Stimulated activated CD8-positive, alpha-beta memory T cell treated with anti-CD3 and anti-CD28 coated beads, Interleukin-7, amount 100 ng/mL, for 24 hours (primary cell): ENCODE results near the gene ROR2.

Source experiments
- DNase-seq: peaks from one replicate; pipeline ENCODE4 v3.0.0-alpha.2; 2020; ENCODE audit warnings: low read depth

ROR2 gene

DNA sequence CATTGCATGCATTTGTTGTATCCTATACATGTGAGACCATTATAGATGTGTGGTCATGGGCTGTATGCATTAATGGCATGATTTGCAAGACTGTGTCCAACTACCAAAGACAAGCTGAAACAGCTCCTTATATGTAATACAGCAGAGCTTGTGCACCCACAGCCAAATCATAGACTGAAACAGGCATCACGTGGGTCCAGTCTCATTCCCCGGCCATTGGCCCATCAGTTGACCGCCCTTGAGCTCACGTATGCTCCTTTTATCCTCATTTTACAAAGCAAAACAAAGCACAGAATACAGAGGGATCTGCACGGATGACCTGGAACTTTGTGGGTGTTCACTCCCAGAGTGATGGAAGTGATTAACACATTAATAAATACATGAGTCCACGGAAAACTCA, 109.1 kb downstream of the ROR2 start:
- no peak for DNase-seq

DNA sequence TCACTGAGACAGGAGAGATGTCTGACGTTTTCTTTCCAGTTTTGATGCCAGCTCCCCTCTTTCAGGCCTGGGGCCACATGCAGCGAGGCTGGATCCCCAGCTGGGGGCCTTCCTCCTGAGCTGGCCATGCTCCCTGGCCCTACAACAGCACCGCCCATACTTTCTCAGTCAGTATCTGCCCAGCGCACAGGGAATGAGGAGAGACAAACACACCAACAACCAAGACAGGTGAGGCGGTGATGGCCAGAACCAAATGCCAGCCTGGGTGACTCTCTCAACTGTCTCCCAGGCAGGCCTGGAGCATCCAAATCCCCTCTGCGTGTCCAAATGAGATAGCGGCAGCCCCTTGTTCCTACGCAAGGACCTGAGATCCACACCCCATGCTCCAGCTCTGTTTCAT, 109.6 kb downstream of the ROR2 start:
- DNase-seq: no peak

DNA sequence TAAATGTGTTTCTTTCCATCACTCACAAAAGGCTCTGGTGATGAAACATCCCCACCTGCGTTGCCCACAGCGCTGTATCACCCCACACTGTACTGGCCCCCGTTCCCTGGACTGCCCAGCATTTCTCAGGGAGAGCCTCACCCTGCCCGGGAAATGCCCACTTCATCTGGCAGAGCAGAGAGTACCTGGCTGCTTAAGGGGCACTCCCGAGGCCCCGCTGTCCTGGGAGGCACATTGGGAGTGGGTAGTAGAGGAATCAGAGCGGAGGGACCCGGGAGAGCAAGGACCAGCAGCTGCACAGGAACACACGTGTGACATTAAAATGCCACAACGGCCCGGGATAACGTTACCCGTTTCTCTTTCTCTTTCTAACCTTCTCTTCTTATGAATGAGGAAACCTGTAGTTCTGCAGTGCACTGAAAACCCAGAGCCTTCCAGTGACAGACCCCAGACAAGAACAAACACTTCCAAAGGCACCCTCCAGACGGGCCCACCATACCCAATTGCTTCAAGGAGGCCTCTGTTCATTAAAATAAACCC, 110.0 kb downstream of the ROR2 start:
- DNase-seq: no peak

DNA sequence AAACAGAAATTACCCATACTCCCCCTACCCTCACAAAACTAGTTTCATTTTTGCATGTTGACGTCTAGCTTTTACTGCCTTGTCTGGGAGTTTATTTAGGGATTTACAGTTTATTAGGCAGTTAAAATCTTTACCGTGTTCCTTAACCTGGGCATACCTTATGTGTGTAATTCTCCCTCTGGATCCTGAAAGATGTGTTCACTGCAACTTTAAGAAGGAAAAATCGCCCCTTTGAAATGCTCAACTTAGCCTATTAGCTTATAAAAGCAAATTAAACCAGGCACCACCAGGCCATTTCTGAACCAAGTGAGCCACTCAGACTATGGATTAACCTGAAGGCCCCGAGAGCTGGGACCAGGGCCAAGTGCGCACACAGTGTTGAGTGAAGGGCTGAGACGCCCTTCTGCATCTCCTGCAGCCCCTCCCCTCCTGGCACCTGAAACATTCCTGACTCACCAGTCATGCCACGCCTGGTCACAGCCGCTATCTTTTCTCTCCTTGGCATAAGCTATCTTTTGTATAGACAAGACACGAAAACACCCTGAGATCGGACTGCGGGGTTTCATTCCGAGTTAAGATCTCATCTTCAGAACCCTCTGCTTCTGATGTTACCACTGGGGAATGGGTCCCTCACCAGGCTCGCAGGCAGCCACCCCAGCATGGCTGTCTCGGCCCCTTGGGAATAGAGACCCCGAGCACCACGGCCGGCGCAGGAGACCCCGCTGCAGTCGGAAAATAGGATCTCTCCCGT, 111.9 kb downstream of the ROR2 start:
- DNase-seq: no peak

DNA sequence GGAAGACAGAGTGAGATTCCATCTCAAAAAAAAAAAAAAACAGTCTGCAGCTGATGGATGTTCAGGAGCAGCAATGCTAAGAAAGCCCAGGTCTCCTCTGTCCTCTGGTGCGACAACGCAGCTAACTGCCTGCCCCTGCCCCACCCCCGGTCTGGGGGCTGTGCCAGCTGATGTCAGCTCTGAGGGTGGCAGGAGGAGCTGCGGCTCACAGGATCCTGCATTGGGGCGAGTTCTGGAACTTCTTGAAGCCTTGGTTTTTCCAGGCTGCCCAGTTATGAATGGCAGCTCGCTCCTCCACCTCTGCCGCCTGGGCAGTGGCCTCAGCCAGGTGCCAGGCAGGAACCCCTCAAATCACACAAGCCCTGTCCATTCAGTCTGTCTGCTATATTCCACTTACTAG, 113.5 kb downstream of the ROR2 start:
- no peak for DNase-seq

DNA sequence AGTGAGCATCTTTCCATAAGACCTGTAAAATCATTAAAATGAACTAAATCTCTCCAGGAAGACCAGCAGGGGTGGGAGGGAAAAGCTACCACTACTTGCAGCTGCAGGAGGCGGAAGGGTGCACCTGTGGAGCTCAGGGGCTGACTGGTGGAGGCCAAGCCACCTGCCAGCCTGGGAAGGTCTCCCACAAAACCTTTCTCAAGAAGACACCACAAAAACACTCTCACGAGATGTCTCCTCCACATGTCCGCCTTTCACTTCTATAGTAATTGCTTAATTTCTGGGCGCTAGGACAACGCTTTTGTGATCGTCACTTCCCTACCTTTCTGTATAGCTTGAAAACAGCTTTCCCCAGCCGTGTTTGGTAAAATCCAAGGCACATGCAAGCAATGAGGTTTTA, 114.4 kb downstream of the ROR2 start:
- DNase-seq: no peak

DNA sequence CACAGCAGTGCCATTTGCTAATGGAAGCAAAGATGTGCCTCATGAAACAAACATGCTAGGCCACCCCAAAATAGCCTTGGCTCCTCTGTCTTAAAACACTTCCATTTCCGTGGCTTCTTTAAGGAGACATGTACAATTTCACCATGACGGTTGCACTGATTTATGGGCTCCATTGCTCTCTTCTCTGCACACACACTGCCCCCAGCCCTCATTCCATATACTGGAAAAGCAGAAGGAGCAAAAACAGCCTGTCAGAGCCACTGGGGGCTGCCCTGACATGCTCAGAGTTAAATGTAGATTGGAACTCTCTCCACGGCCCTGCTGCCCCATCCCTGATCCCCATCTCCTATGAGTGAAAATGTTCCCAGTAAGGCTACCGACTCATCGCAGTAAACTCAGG, 114.8 kb downstream of the ROR2 start:
- no peak for DNase-seq

DNA sequence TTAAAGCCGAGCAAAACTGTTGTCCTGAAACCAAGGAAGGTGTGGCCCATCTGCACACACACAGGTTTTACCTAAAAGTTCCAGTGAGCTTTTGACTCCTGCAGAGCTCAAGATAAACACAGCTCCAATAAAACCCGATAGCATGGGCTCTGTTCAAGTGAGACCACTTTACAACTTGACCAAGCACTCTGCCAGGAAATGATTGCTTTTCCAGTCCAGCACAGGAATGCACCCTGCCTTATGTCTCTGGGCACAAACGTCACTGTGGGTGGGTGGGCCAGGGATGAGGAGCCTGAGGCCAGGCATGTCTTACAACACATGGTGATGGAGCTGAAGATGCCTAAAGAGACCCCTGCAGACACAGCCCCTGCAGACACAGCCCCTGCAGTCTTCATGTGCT, 115.3 kb downstream of the ROR2 start:
- DNase-seq: no peak

DNA sequence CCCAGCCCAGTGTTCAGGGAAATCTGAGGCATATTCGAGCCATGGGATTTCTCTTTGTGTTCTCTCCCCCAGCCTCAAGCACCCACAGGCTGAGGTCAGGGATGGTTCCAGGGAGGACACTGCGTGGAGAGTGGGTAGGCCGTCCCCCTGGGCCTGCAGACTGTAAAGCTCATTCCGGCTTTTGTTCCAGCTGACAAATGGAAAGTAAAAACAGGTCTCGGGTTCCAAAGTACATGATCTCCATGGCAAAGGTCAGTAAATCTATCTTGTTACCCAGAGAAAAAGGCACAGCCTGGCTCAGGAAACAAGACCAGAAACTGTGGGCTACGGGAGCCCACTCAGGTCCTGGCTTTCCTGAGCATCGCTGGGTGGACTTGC, 116.2 kb downstream of the ROR2 start:
- no peak for DNase-seq

DNA sequence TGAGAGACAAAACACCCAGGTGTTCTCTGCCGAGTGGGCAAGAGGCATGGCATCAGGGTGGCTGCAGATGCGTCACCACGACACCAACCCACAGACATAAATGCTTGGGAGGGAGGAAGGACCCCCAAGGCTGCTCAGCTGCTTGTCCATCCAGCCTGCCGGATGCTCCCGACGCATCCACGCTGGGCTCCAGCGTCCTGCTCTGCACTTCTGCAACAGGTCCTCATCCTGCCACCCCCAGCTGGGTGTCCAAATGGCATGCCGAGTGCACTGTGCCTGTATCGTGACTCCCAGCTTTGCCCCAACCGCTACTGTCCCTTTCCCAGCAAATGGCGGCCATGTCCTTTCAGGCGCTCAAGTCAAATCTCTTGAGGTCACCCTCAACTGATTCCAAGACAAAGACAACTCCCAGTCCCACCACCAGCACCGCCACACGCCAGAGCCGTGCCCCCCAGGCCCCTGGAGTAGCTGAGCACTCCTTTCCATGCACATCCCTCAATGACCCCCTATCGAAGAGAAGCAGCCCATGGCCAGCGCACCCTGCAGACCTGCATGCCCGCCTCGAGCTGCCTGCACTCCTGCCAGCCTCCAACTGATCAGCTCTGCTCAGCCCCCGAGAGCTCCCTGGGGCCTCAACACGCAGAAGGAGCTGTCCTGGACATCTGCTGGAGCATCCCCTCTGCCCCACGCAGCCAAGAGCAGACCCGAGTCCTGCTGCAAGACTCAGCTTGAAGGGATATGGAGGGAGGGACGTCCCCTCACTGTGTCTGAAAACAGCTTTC, 116.7 kb downstream of the ROR2 start:
- DNase-seq: no peak

DNA sequence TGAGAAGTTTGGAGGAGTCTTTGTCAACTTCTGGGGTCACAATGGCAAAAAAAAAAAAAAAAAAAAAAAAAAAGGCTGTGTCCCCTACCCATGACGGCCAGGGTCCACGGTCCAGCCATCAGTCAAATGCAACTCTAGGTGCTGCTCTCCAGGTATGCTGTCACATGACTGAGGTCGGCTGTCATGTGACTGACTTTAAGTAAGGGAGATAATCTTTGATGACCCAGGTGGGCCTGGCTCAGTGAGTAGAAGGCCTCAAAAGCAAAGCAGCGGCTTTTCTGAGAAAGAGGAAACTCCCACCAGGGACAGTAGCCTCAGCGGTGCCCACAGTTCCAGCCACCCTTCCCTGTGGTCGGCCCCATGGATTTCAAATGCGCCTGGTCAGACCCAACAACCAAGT, 117.7 kb downstream of the ROR2 start:
- DNase-seq: no peak

DNA sequence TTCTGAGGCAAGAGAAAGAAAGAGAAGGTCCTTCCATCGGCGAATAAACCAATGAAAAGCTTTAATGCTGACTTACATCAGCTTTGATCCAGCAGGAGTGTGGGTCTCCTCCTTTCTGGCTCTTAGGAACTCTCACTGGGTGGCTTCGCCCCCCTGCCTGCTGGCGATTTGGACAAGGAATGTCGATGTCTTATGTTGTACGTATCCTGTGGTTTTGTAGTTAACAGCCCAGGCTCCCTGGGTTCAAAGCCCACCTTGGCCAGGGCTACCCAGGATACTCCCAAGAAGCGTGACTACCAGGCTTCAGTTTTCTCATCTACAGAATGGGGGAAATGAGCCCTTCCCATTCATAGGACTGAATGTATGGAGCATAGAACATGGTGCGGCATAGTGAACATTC, 124.2 kb downstream of the ROR2 start:
- no peak for DNase-seq

DNA sequence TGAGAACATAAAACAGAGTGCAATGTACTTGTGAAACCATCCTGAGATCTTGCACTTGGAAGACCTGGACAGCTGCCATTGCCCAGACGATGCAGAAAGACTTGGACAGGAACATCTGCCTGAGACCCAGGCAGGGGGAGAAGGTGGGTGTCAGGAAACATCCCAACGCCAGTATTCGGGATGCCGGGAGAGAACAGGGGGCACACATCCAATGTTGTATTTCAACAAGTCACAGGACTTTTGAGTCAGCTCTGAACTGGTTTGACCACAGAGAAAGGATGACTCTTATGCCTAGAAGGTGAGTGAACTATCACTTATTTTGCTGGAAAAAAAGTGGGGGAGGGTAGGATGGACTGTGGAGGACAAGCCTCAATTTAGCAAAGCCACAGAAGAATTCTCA, 124.6 kb downstream of the ROR2 start:
- DNase-seq: no peak

DNA sequence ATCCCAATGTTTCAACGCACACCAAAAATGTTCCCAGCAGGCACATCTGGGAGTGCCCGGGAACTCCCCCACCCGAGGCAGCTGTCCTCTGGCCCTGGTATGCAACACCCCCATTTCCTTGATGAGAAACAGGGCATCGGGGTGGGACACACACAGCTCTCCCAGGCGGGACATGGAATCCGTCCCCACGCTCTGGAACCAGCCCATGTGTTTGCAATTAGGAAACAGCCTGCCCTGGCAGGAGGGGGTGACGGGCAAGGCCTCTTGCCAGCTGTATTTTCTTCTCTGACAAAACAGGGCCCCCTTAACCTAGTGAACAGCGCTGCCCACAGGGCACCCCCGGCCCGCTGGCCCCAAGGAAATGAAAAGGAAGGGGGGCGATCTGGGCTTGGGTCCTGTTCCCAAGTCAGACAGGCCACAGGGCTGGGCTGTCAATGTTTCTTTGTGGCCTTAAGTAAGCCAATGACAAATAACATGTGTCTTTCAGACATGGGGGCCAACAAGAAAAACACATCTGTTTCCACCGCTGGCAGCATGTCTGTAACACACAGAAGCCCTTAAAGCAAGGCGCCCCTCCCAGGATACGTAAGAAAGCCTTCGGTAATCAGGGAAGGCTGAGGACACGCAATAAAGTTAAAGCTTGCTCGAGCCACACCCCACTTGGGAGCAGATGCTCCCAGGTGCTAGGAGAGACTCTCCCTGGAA, 125.3 kb downstream of the ROR2 start:
- no peak for DNase-seq

DNA sequence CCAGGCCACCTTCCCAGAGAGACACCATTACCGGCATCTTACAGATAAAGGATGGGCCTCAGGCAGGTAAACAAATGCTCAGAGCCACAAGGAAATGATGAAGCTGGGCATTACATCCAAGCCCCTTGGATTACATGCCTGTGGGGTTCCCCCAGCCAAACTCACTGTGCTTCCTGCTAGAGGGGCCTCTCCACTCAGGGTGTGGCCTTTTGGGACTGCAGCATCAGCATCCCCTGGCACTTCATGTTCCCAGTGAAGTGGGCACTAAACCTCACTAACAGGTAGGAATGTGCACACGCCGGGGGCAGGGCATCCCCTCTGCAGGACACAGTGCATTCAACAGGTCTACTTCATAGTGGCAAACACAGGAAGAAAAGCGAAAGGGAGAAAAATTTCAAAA, 125.9 kb downstream of the ROR2 start:
- no peak for DNase-seq

DNA sequence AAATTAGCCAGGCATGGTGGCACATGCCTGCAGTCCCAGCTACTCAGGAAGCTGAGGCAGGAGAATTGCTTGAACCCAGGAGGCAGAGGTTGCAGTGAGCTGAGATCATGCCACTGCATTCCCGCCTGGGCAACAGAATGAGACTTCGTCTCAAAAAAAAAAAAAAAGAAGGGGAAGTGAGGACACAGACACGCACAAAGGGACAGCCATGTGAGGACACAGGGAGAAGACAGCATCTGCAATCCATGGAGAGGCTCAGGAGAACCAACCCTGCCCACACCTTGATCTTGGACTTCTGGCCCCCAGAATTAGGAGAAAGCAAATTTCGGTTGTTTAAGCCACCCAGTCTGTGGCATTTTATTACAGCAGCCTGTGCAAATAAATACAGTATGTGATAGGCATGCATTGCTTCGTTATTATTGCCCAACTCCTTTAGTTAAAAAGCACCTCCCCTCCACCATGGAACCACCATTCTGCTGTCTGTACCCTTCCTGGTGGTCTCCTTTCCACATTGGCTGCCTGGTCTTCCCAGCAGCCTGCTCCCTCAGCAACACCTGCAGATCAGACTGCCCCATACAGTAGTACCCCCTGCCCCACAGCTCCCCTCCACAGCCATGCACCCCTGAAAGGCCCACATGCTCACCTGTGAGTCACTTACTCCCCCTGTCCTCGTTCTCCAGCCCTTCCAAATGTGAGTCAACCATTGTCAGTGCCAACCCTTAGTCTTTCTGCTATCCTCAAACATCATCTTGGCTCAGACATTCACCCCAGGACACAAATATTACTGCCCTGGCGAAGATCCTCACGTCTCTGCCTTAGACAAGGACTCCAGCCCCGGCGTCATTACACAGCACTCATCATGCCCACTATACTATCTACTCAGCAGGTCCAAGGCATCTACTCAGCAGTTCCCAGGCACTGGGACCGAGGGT, 128.8 kb downstream of the ROR2 start:
- DNase-seq: no peak

DNA sequence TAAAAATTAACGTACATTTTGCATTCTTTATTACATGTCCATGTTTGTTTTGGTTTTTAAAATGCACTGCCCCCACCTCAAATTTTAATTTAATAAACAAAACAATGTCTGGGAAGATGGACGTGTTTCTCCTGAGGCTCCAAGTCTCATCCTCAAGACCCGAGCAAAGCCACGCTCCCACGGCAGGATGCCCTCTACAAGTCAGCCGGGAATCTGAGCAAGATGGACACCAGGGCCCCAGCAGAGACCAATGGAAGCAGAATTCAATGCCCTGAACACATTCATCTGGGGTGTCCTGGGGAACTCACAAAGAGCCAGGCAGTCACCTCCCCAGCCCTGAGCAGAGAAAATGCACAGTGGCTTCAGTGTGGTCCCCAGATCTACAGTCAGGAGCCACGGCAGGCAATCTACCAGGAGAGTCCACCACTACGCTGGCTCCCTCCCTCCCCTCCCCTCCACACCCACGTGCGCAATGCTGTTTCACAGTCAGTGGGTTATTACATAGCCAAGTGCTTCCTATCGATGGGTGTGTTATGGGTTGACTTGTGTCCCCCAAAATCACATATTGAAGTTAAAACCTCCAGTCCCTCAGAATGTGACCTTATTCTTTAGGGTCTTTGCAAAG, 129.8 kb downstream of the ROR2 start:
- no peak for DNase-seq

DNA sequence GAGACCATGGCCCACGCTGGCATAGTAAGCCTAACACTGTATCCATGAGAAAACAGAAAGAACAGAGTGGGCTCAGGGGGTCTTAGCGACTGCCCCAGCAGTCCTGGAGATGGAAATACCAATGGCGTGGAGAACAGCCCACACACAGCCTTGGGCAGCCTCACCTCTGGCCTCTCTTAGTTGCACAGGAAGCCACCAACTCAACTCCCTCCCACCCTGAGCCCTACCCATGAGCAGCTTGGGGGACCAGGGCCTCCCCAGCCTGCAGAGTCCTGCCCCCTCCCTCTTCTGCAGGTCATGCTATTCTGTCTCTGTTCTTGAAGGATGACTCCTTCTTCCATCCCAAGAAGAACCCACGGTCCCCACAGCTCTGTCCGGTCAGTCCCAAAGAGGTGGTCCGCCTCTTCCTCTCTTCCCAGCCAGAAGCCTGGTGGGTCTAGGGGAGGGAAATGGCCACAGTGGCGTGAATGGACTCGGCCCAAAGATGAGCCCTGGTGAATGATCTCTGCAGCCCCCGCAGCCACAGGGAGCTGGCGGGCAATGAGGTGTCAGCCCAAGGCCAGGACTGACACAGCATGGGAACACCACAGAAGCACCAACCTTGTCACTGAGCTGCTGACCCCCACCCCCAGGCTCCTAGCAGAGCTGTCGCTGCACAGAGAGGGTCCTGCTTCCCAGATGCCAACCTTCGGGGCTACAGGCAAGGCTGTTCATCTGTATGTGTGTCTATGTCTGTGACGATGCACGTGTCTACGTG, 131.2 kb downstream of the ROR2 start:
- no peak for DNase-seq

DNA sequence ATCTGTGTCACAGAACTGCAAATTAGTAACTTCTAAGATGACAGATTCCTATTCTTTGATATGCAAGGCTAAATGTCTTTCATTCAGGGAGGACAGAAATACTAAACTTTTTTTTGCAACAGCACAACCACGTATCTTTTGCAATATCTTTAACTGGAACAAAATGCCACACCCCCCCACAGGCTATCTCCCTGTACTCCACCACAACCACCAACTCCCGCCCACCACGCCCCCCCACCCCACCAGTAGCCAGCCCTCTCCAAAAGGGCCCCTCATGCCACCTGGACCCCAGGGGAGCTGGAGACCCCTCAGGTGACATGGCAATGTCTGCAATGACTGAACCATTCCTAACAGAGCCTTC, 131.8 kb downstream of the ROR2 start:
- no peak for DNase-seq

DNA sequence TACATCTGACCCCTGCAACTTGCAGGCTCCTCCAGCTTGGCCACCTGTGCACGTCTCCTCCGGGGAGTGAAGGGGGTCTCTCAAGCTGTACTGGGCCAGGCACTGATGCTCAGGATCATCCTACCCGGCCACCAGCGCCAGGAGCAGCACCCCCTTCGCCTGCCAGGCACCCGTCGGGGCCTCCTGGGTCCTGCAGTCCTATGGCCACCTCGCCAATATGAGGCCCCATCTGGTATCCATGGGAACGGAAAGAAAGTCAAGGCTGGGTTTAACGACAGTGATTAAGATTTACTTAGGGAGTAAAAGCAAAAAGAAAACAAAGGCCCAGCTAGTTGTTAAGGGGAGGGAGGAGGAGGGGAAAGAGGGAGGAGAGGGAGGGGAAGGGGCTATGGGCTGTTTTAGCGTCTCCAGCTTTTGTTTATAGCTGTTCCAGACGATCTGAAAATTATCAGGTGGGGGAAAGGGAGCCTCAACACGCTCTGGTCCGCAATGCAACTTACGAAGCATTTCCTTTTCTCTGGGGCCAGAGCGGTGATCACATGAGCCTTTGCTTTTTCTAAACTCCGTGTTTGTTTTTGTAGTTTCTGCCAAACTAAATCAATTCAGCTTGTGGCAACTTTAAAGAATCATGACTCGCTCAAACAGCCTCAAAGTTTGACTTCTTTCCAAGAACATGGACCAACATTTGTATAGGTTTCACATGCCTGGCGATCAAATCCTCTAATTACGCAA, 132.4 kb downstream of the ROR2 start:
- DNase-seq: no peak
